ENCODE data around the gene MARK4. TPM values are rescaled to one million over a fixed set of nuclear protein-coding genes. Genes with fewer than 3 reads are reported as not detected.
A peak's percentile ranks its signal among the peaks of the same experiment; 100 is the strongest.
"Not testable (repeated sequence)": the region's sequence is repeated elsewhere in the genome, so short reads cannot be mapped to it uniquely, and the experiment has no call there.

The MARK4 gene
- total and polyA plus RNA-seq, 4 donors = 3.5 to 11.1 (median 6.1) TPM

GRCh38 chr19:45306518-45307027, 55.5 kb downstream of the MARK4 start:
- Histone ChIP-seq H3K36me3 (ENCODE audit: control insufficient read depth in 4 of 4, insufficient read depth in 3 of 4, low read depth in 1 of 4, low read length in 3 of 4) (peaks cover 0 to 9% (median 3%) of the 10 kb centered on the region in 4 donors), H3K4me3 (ENCODE audit: low read depth in 1 of 3, low read length in 3 of 3) (no peak overlapping the region), H3K4me1 (ENCODE audit: control insufficient read depth in 4 of 4, insufficient read depth in 4 of 4, low read length in 3 of 4) (peaks cover 0 to 5% (median under 1%) of the 10 kb centered on the region in 4 donors), H3K9ac (ENCODE audit: low read depth in 1 of 2, low read length in 2 of 2) (no peak overlapping the region), H3K27ac (ENCODE audit: low read depth in 1 of 2, low read length in 2 of 2) (peak overlapping the region in 1 of 2 donors; percentile 33), H3K27me3 (ENCODE audit: control insufficient read depth in 4 of 4, insufficient read depth in 4 of 4, low read length in 3 of 4) (no peaks in the 10 kb centered on the region), H3K9me3 (ENCODE audit: control insufficient read depth in 4 of 4, low read length in 3 of 4) (no peaks in the 10 kb centered on the region)
- no peak for DNase-seq (ENCODE audit: low spot score)
- TF ChIP-seq YY1 (IDR thresholded peaks at IDR 0.05) (no peak), ATF3 (IDR thresholded peaks at IDR 0.05) (no peak), SP1 (IDR thresholded peaks at IDR 0.05) (no peak), ZBTB33 (IDR thresholded peaks at IDR 0.05) (no peak)
- 74% methylated on average over 18 of the region's 18 CpGs for WGBS

GRCh38 chr19:45307361-45307760, 56.3 kb downstream of the MARK4 start:
- Histone ChIP-seq H3K36me3 (ENCODE audit: control insufficient read depth in 4 of 4, insufficient read depth in 3 of 4, low read depth in 1 of 4, low read length in 3 of 4) (peaks cover 0 to 4% (median under 1%) of the 10 kb centered on the region in 4 donors), H3K9me3 (ENCODE audit: control insufficient read depth in 4 of 4, low read length in 3 of 4) (no peaks in the 10 kb centered on the region), H3K9ac (ENCODE audit: low read depth in 1 of 2, low read length in 2 of 2) (no peak overlapping the region), H3K4me3 (ENCODE audit: low read depth in 1 of 3, low read length in 3 of 3) (no peak overlapping the region), H3K4me1 (ENCODE audit: control insufficient read depth in 4 of 4, insufficient read depth in 4 of 4, low read length in 3 of 4) (peaks cover 0 to 5% (median under 1%) of the 10 kb centered on the region in 4 donors), H3K27me3 (ENCODE audit: control insufficient read depth in 4 of 4, insufficient read depth in 4 of 4, low read length in 3 of 4) (no peaks in the 10 kb centered on the region), H3K27ac (ENCODE audit: low read depth in 1 of 2, low read length in 2 of 2) (no peak overlapping the region)
- TF ChIP-seq JUND (IDR thresholded peaks at IDR 0.05) = no peak
- TF ChIP-seq ATF3 (IDR thresholded peaks at IDR 0.05) = no peak
- no peak for TF ChIP-seq REST (IDR thresholded peaks at IDR 0.05)
- TF ChIP-seq EGR1 (IDR thresholded peaks at IDR 0.05; ENCODE audit: low read depth in 2 of 2) = no peak
- TF ChIP-seq HNF4A (conservative IDR thresholded peaks at IDR 0.05) = no peak
- TF ChIP-seq FOXA2 (IDR thresholded peaks at IDR 0.05) = no peak
- TF ChIP-seq ZBTB33 (IDR thresholded peaks at IDR 0.05) = no peak
- TF ChIP-seq GABPA (IDR thresholded peaks at IDR 0.05 in 1 of 2, conservative IDR thresholded peaks at IDR 0.05 in 1 of 2) = no peak
- TF ChIP-seq MAX (IDR thresholded peaks at IDR 0.05) = no peak
- no peak for TF ChIP-seq CTCF (IDR thresholded peaks at IDR 0.05; ENCODE audit: low read depth, low read length, missing input control)
- TF ChIP-seq HNF4G (IDR thresholded peaks at IDR 0.05) = no peak
- TF ChIP-seq TAF1 (conservative IDR thresholded peaks at IDR 0.05) = no peak
- no peak for TF ChIP-seq RAD21 (IDR thresholded peaks at IDR 0.05)
- no peak for TF ChIP-seq NR2F2 (IDR thresholded peaks at IDR 0.05)
- no peak for TF ChIP-seq YY1 (IDR thresholded peaks at IDR 0.05)
- TF ChIP-seq RXRA (IDR thresholded peaks at IDR 0.05) = no peak
- TF ChIP-seq SP1 (IDR thresholded peaks at IDR 0.05) = no peak
- no peak for TF ChIP-seq FOXA1 (IDR thresholded peaks at IDR 0.05)
- WGBS = 90% methylated on average over 19 of the region's 19 CpGs
- DNase-seq (ENCODE audit: low spot score) = no peak

- H3K4me3 ChIP-seq (ENCODE audit: low read depth in 1 of 3, low read length in 3 of 3); H3K9ac ChIP-seq (ENCODE audit: low read depth in 1 of 2, low read length in 2 of 2); DNase-seq (ENCODE audit: low spot score); H3K9me3 ChIP-seq (ENCODE audit: control insufficient read depth in 4 of 4, low read length in 3 of 4); H3K27me3 ChIP-seq (ENCODE audit: control insufficient read depth in 4 of 4, insufficient read depth in 4 of 4, low read length in 3 of 4); H3K36me3 ChIP-seq (ENCODE audit: control insufficient read depth in 4 of 4, insufficient read depth in 3 of 4, low read depth in 1 of 4, low read length in 3 of 4); H3K4me1 ChIP-seq (ENCODE audit: control insufficient read depth in 4 of 4, insufficient read depth in 4 of 4, low read length in 3 of 4); H3K27ac ChIP-seq (ENCODE audit: low read depth in 1 of 2, low read length in 2 of 2): not testable (repeated sequence)
- 95% methylated on average over 8 of the region's 8 CpGs for WGBS
These were observed 58.3 kb downstream of the MARK4 start for GRCh38 chr19:45309322-45309721.

All from liver (tissue), 9 donors.